ENCODE results near the gene VPS35.

Gene VPS35

GRCh38 chr16:46688654-46689364, at the start of gene VPS35:
Gene VPS35 (minus strand): TSS chr16:46689178. CDS start chr16:46689133, 45 bp downstream.
- peak; percentile 97 for DNase-seq

GRCh38 chr16:46737621-46738214, 48.7 kb upstream of the VPS35 start:
- DNase-seq: no peak

GRCh38 chr16:46736695-46737094, 47.7 kb upstream of the VPS35 start:
- DNase-seq: no peak

- no peak for DNase-seq
Observed at GRCh38 chr16:46733319-46733830, 44.4 kb upstream of the VPS35 start.

GRCh38 chr16:46732561-46732960, 43.6 kb upstream of the VPS35 start:
- DNase-seq: no peak

- DNase-seq: no peak
Observed at GRCh38 chr16:46731691-46732555, 42.9 kb upstream of the VPS35 start.

- DNase-seq: no peak
Observed at GRCh38 chr16:46730801-46731690, 42.1 kb upstream of the VPS35 start.

- no peak for DNase-seq
Observed at GRCh38 chr16:46730126-46730525, 41.1 kb upstream of the VPS35 start.

- DNase-seq: no peak
Observed at GRCh38 chr16:46729326-46729995, 40.5 kb upstream of the VPS35 start.

- DNase-seq: no peak
Observed at GRCh38 chr16:46728806-46729205, 39.8 kb upstream of the VPS35 start.

- DNase-seq: no peak
Observed at GRCh38 chr16:46727630-46728029, 38.7 kb upstream of the VPS35 start.

GRCh38 chr16:46727184-46727583, 38.2 kb upstream of the VPS35 start:
- DNase-seq: no peak

GRCh38 chr16:46721885-46722284, 32.9 kb upstream of the VPS35 start:
- DNase-seq: no peak

GRCh38 chr16:46720619-46721018, 31.6 kb upstream of the VPS35 start:
- DNase-seq: no peak

GRCh38 chr16:46719528-46719927, 30.6 kb upstream of the VPS35 start:
- DNase-seq: no peak

GRCh38 chr16:46718214-46718613, 29.2 kb upstream of the VPS35 start:
- DNase-seq: no peak

GRCh38 chr16:46717692-46718091, 28.7 kb upstream of the VPS35 start:
- no peak for DNase-seq

- no peak for DNase-seq
Observed at GRCh38 chr16:46715769-46716305, 26.9 kb upstream of the VPS35 start.

- no peak for DNase-seq
Observed at GRCh38 chr16:46714797-46715591, 26.0 kb upstream of the VPS35 start.

GRCh38 chr16:46713634-46714033, 24.7 kb upstream of the VPS35 start:
- no peak for DNase-seq

GRCh38 chr16:46712911-46713310, 23.9 kb upstream of the VPS35 start:
- no peak for DNase-seq
